ENCODE measurements around the gene CNKSR2. TPM values are rescaled to one million over a fixed set of nuclear protein-coding genes. Genes with fewer than 3 reads are reported as not detected.
A peak's percentile ranks its signal among the peaks of the same experiment; 100 is the strongest.

Gene CNKSR2
- polyA plus RNA-seq (ENCODE audit: insufficient read depth in 1 of 5, insufficient read length in 5 of 5, low replicate concordance in 1 of 5): 10 to 100 TPM in 3 of 5 donors, 1 to 10 TPM in 2; 7.2 to 12.9 (median 11.7) TPM
- long read RNA-seq, donor 1: 0 reads
- long read RNA-seq, donor 2: 0 reads
- long read RNA-seq, donor 3: 0 reads
- long read RNA-seq, donor 4: 0 reads
- long read RNA-seq, donor 5: 0 reads
- long read RNA-seq, donor 6: 0 reads
- long read RNA-seq, donor 7: 0 reads
- long read RNA-seq, donor 8: 0 reads

- DNase-seq: peak; percentile 53 to 58
Observed at GRCh38 chrX:21374163-21374993, at the start of gene CNKSR2. TSS of gene CNKSR2 (plus strand) at chrX:21374418. CDS start at chrX:21374898, 480 bp downstream.

DNA sequence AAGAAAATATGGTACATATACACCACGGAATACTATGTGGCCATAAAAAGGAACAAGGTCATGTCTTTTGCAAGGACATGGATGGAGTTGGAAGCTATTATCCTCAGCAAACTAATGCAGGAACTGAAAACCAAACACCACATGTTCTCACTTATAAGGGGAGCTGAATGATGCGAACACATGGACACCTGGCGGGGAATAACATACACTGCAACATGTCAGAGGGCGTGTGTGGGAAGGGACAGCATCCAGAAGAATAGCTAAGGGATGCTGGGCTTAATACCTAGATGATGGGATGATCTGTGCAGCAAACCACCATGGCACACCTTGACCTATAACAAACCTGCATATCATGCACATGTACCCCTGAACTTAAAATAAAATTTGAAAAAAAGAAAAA, 19.5 kb upstream of the CNKSR2 start:
- no peak for DNase-seq

DNA sequence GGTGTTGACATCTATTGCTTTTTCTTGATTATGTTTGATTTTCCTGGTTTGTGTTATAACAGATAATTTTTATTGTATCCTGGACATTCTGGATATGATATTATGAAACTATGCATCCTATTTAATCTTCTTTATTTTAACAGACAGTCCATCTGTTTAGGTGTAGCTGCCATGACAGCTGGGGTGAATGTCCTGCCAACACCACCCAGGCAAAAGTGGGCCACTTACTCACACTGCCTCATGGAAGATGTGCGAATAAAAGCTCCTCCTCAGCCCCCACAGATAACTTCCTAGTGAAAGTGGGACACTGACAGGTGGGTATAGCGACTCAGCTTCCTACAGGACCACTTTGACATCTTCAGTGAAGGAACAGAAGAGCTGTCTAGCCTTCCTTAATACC, 18.4 kb upstream of the CNKSR2 start:
- DNase-seq: no peak

DNA sequence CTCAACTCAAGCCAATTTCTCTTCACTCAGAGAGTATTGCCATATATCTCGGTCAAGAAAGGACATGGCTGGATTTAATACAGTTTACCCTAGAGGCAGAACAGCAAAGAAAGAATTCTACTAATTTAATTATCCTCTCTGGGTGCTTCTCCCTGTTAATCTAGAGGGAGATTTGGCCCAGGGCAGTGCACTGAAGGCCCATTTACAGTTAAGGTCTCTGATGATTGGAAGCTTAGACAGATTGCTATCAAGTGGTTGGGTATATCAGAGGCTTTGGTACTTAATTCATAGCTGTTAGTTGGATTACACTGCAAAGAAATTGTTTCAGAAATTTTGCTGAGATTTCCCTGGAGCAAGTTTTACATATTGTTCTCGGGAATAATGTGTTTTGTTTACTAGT, 4.6 kb upstream of the CNKSR2 start:
- DNase-seq: no peak

DNA sequence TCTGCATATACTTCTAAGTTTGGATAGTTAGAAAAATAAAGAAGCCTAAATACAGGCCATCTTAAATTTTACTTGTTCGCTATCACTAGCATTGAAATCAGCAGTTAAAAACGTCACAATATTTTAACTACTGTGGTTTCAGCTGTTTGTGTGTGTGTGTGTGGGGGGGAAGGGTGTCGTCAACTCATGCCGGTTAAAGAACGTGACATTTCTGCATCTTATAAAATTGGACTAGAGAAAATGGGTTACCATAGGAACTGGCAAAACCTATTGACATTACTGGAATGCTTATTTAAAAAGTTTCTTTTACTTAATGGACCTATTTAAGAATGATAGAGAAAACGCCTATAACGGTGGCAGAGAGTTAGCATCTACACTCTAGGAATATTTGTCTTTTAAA, 1.2 kb upstream of the CNKSR2 start:
- no peak for DNase-seq

DNA sequence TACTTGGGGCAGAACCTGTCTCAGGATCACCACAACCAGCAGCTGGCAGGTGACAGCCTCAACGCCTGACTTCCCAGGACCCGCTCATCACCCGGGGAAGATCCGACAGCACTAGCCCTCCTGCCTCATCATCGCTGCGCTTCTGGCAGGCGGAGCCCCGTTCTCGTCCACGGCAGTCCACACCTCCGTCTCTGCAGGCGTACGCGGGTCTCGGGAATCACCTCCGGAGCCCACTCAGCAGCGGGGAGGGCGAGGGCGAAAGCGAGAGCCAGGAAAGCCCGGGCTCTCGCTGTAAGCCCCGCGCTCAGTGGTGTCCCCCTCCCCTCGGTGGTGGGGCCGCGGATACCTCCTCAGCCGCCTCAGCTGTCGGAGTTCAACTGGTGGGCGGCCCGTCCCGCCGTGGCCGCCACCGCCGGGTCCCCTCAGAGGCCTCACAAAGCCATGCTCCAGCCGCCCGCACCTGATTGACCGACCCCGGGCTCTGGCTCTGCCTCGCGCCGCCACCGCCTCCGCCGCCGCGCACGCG, 518 bp upstream of the CNKSR2 start:
- DNase-seq: no peak

DNA sequence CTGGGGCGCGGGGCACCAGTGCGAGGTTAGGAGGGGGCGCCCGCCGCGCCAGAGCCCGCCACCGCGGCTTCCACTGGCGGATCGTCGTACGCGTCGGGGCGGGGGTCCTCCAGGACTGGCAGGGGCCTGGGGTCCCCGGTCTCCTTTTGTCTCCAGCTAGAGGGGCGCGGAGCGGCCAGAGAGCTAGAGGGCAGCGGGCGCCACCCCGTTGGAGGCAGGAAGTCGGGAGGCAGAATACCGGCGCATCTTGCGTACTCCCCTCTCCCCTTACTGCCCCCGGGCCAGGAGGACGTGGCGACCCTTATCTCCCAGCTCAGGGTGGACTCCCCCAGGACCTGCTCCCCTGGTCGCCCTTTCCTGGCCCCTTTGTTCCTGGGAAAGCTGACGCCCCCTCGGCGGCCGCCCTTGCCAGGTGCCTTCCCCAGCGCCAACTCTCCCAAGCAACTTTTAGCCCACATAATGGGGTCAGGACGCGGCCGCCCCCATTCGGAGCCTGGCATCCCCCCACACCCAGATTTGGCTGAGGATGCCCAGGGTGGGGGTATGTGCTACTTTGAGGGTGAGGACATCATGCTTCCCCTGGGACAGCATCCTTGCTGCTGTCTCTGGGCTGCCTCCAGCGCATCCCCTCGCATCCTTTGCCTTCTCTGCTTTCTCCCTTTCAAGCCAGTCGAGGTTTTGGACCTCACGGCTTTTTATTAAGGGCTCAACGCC, 933 bp downstream of the CNKSR2 start:
- no peak for DNase-seq

- DNase-seq: no peak
Observed at GRCh38 chrX:21375708-21376009, 1.4 kb downstream of the CNKSR2 start.

DNA sequence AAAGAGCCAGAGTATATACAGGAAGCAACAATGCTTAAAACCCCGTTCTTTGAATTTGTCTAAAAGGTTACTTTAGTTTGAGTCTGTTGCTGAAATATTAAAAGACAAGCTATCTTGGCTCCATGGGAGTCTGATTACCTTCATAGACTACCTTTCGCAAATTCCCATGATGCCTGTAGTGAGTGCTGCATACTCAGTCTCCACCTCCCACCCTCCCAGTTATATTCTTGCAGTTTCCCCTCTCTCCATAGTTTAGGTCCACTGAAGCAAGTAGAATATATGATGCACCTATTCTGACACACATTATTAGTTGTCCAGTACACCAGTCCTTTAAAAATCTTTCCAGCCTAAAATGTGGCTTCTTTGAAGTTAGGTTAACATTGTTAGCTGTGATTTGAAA, 2.4 kb downstream of the CNKSR2 start:
- DNase-seq: no peak

GRCh38 chrX:21379991-21380390, 5.8 kb downstream of the CNKSR2 start:
- no peak for DNase-seq

DNA sequence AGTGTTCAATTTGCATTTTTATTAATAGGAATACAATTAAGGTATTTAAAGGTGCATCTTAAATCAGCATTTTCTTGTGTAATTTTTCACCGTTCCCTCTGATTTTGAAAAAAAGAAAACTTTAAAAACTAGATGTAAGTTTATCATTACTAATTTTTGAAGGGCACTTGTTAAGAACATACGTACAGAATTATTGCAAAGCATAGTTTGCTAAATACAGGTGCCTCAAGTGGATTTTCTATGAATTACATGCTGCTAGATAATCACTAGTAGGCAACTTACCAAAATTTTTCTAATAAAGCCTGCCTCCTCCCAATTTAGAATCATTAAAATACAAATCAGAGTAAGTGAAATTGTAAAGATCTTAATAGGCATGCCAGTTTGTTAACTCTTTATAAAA, 8.5 kb downstream of the CNKSR2 start:
- DNase-seq: no peak

- DNase-seq: no peak
Observed at GRCh38 chrX:21383546-21383945, 9.3 kb downstream of the CNKSR2 start.

DNA sequence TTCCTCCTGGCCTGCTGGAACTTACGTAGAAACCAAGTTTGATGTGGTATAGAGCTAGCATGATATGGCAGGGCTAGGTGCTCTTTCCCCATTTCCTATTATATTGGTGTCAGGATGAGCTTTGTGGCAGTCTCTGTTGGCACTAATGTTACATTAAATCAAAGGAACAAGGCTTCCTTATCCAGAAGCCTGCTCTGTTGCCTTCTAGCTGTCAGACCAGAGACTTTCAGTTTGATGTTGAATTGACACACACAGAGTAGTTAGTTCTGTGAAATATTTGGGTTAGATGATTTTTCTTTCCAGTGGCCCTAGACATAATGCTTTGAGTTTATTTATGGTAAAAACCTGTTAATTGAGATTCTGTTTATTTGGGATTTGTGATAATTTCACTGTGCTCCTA, 10.0 kb downstream of the CNKSR2 start:
- DNase-seq: no peak

DNA sequence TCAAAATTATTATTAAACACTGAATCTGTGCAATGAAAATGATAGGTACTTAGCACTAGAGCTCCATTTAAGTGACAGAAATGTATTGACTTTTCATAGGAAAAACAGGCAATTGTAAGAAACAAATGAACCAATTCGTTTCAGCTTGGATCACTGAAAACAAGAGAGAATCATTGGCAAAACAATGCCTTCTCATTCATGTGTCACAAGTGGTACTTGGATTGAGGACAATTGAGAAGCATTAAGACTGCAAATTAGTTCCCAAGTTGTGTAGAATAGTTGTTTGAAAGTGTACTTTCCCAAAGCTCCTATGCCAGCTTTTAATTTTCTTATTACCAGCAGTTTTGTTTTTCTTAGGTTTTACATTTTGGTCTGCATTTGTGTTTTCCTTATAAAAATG, 20.6 kb downstream of the CNKSR2 start:
- DNase-seq: no peak

DNA sequence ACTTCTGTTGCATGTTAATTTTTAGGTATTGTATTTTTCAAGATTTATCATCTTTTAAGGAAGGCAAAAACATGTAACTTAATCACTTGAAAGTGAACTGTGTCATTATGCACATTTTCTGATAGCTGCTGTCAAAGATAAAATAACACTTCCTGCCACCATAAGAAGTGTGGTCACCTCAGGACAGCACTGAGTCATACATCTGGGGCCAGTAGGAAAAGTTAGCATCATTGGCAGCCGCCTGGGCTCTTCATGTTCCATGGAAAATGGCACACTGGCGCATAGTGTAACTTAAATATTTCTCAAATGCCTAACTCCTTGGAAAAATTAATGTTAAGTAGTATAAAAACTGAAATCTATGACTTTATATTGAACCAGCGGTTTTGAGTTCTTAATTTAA, 24.2 kb downstream of the CNKSR2 start:
- DNase-seq: no peak

GRCh38 chrX:21400408-21401121, 26.3 kb downstream of the CNKSR2 start:
- no peak for DNase-seq

DNA sequence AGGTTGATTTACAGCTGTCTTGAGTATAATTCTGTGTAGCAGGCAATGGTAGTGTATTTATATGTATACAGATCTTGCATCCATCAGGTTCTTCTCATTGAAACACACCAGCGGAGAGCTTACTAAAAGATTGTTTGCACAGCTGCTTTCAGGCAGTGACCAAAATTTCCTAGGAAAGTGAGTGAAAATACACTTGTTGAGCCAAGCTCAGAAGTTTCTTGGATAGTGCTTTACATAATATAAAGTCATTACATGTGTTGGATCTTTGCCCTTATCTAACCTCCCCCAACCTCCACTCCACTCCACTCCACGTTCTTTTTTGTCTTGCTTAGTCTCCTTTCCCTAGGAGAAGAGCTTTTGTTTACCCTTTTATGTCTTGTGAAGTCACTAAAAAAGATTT, 34.1 kb downstream of the CNKSR2 start:
- DNase-seq: peak in 1 of 2 donors; percentile 6

DNA sequence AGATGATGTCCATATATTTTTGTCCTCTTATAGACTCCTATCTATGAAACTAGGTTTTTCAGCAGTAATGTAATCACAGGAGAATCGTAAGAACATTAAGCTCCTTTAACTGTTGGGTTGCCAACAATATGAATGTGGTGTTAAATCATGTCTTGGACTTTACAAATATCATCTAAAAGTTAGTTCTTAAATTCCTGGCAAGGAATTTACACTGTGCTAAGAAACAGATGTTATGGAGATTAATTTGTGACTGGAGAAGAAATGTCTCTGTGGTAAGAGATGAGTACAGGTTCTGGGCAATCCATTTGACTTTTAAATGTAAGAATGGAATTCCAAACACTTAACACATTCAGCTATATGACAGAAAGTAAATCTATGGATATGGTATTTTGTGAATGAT, 34.6 kb downstream of the CNKSR2 start:
- DNase-seq: no peak

DNA sequence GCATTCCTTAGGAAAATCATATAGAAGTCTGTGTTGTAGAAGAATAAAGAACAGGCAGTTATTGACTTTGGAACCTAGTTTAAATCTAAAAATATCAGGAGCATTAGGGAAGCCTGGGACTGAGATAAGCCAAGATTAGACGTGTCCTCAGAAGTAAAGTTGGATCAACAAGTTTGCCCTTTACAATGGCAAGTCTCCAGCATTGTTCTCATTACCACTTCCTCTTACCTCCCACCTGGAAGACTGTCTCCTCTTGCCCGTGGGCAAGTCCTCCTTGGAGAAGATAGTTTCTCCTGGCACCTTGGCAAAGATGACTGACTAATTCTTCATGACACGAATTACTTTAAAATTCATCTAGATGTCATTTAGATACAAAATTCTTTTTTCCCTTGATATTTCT, 37.8 kb downstream of the CNKSR2 start:
- DNase-seq: no peak

GRCh38 chrX:21412883-21413282, 38.7 kb downstream of the CNKSR2 start:
- no peak for DNase-seq

- DNase-seq: no peak
Observed at GRCh38 chrX:21427086-21427485, 52.9 kb downstream of the CNKSR2 start.

DNA sequence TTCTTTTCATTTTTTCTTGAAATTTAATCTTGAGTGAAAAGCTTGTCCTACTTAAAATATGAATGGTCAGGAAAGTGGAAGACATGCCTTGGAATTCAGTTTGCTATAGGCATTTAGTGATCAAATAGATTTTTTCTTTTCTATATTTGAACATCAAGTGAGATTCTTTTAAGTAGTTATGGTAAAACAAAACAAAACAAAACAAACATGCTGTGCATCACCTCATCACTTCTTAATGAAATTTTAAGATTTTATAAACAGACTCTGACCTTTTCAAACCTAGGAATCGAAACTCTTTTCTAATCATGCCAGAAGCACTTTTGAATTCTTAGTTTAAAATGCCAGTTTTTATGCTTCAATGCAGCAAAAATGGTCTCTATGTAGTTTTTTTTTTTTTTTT, 62.8 kb downstream of the CNKSR2 start:
- peak; percentile 13 to 22 for DNase-seq

Measured in right lung (tissue), 10 donors.